Gastrocnemius medialis (tissue), 4 donors: ENCODE measurements around the gene FAM78B. TPM values are rescaled to one million over a fixed set of nuclear protein-coding genes. Genes with fewer than 3 reads are reported as not detected.

Source experiments
- ATAC-seq, 2 donors: fragments of 150-250 bp; one replicate each; pipeline ENCODE4 v1.9.1; 2016
- DNase-seq, 2 donors: peaks; one replicate each; pipeline ENCODE4 v3.0.0-alpha.2; 2019
- H3K27ac ChIP-seq, 4 donors: fragments of 200-600 bp; sonication (generic); 1 replicate in 1 of 4; 2 replicates in 3 of 4; pipeline ENCODE4 v1.5.1; 2016 to 2018; ENCODE audit warnings: mild to moderate bottlenecking in 2 of 4, moderate library complexity in 1 of 4
- H3K27me3 ChIP-seq, 3 donors: fragments of 200-600 bp; sonication (generic) in 2 of 3; 1 replicate in 1 of 3; 2 replicates in 2 of 3; pipeline versions ENCODE4 v1.5.1 to v1.6.0; 2016 to 2019; ENCODE audit warnings: mild to moderate bottlenecking in 1 of 3, moderate library complexity in 1 of 3
- H3K36me3 ChIP-seq, 2 donors: fragments of 200-600 bp; sonication (generic) in 1 of 2; one replicate each; pipeline ENCODE4 v1.5.1; 2017 to 2018
- H3K4me1 ChIP-seq, 2 donors: fragments of 200-600 bp; sonication (generic) in 1 of 2; one replicate each; pipeline ENCODE4 v1.5.1; 2016 to 2017; ENCODE audit warnings: mild to moderate bottlenecking in 2 of 2
- H3K4me3 ChIP-seq, 4 donors: fragments of 200-600 bp; sonication (generic) in 3 of 4; 1 replicate in 1 of 4; 2 replicates in 3 of 4; pipeline ENCODE4 v1.5.1; 2016 to 2019; ENCODE audit warnings: mild to moderate bottlenecking in 2 of 4
- H3K9me3 ChIP-seq, 3 donors: fragments of 200-600 bp; sonication (generic) in 2 of 3; 1 replicate in 1 of 3; 2 replicates in 2 of 3; pipeline ENCODE4 v1.5.1; 2016 to 2019
- POLR2A ChIP-seq, 2 donors: fragments of 450-650 bp; IDR thresholded peaks; one replicate each; pipeline ENCODE4 v1.6.1; 2017; ENCODE audit warnings: antibody characterized with exemption in 2 of 2, mild to moderate bottlenecking in 2 of 2, moderate library complexity in 2 of 2
- in situ Hi-C, 4 donors: fragments of 200-750 bp; cut with MboI; loops; one replicate each; pipeline versions ENCODE4 v1.15.0 to v1.8.0; 2017; ENCODE audit warnings: low sequenced_read_pairs in 4 of 4
- intact Hi-C: fragments of 100-400 bp; cut with DNase I; formaldehyde crosslinking; loops from one replicate; pipeline ENCODE4 v1.15.1; 2023; ENCODE audit warnings: low total_unique reads
- total RNA-seq, 4 donors: library from RNA; depleted of rRNA; stranded (reverse); fragments of >200 nt; gene quantifications; one replicate each; pipeline versions ENCODE4 v1.1.0 to v1.2.3, GENCODE V29; 2016
- TF ChIP-seq, protein P1 (sequence below), 5 experiments: fragments of 450-650 bp in 3 of 5; fragments of 200-600 bp in 2 of 5; sonication (generic) in 2 of 5; IDR thresholded peaks in 4 of 5; conservative IDR thresholded peaks in 1 of 5; 1 replicate in 4 of 5; 2 replicates in 1 of 5; pipeline ENCODE4 v1.5.1; 2016 to 2019; ENCODE audit warnings: antibody characterized with exemption in 5 of 5, mild to moderate bottlenecking in 3 of 5, moderate library complexity in 3 of 5

FAM78B gene
- total RNA-seq, 4 donors from 2014 or later = 1.6 to 9.9 (median 2.6) TPM

DNA sequence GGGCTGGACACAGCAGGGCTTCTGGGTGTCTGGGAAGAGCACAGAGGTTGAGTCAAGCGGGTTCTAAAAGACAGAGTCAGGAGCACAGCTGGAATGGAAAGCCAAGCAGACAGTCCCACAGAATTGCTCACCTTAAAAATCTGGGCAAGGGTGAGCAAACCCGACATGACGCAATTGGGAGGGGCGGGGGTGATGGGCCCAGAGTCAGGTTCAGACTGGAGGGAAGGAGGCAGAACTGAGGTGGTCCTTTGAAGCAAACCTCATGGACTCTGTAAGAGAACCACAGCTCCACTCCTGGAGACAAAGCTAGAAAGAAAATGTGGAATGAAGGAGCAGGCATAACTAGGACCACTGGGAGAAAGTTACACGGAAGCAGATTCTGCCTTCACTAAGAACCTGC is 49.0 kb downstream of the FAM78B start:
- in situ Hi-C loops = no loop called here

DNA sequence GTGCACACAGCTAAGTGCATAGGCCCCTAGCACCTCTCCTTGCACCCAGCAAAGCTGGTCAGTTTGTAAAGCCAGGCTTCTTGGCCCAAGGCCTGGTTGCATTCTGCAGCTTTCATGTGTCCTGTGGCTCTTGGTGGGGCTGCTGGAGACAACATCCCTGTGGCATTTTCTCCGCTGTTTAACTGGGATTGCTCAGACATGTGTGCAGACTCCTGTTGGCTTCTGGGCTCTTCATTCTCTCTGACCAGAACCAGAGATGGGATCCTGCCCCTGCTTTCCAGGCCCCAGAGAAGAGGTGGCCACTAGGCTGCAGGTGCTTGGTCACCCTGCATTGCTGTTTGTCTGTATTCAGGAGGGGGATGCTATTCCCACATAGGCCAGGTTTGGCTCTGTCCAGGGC is 50.8 kb downstream of the FAM78B start:
- intact Hi-C loops = no loop called here
- ATAC-seq = no peak
- no peak overlapping the region for H3K27ac ChIP-seq
- H3K4me3 ChIP-seq = no peak overlapping the region
- TF ChIP-seq POLR2A (IDR thresholded peaks at IDR 0.05) = no peak
- TF ChIP-seq, protein P1, sequence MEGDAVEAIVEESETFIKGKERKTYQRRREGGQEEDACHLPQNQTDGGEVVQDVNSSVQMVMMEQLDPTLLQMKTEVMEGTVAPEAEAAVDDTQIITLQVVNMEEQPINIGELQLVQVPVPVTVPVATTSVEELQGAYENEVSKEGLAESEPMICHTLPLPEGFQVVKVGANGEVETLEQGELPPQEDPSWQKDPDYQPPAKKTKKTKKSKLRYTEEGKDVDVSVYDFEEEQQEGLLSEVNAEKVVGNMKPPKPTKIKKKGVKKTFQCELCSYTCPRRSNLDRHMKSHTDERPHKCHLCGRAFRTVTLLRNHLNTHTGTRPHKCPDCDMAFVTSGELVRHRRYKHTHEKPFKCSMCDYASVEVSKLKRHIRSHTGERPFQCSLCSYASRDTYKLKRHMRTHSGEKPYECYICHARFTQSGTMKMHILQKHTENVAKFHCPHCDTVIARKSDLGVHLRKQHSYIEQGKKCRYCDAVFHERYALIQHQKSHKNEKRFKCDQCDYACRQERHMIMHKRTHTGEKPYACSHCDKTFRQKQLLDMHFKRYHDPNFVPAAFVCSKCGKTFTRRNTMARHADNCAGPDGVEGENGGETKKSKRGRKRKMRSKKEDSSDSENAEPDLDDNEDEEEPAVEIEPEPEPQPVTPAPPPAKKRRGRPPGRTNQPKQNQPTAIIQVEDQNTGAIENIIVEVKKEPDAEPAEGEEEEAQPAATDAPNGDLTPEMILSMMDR (IDR thresholded peaks at IDR 0.05 in 4 of 5, conservative IDR thresholded peaks at IDR 0.05 in 1 of 5) = no peak
- no peak for DNase-seq
- no peaks in the 10 kb centered on the region for H3K36me3 ChIP-seq
- no peaks in the 10 kb centered on the region for H3K4me1 ChIP-seq
- in situ Hi-C loops = no loop called here
- no peaks in the 10 kb centered on the region for H3K9me3 ChIP-seq
- no peaks in the 10 kb centered on the region for H3K27me3 ChIP-seq

More for the DNA sequence above, 49.0 kb downstream of the FAM78B start:
- no peaks in the 10 kb centered on the region for H3K36me3 ChIP-seq
- DNase-seq (no peak), ATAC-seq (no peak)
- no peak for TF ChIP-seq POLR2A (IDR thresholded peaks at IDR 0.05)
- TF ChIP-seq, protein P1 (IDR thresholded peaks at IDR 0.05 in 4 of 5, conservative IDR thresholded peaks at IDR 0.05 in 1 of 5) = no peak
- H3K9me3 ChIP-seq = no peaks in the 10 kb centered on the region
- no peaks in the 10 kb centered on the region for H3K27me3 ChIP-seq
- no peak overlapping the region for H3K4me3 ChIP-seq
- intact Hi-C loops = no loop called here
- H3K27ac ChIP-seq = no peak overlapping the region
- H3K4me1 ChIP-seq = no peaks in the 10 kb centered on the region

DNA sequence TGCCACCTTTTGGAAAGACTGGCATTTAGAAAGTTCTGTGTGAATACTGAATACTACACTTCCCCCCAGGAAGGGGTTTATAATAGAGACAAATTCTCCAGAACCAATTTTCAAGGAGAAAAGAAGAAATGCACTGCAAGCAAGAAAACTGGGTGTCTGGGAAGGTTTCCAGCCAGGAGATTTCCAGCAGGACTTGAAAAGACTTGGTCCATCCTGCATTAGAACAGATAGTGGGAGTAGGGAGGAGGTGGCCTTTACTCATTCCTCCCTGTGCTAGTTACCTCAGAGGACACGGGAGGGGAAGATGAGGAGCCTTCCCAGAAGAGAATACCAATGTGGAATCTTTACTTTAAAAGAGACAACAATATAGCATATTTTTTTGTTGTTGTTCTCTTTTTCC is 52.4 kb downstream of the FAM78B start:
- Histone ChIP-seq H3K36me3 (no peaks in the 10 kb centered on the region), H3K4me1 (no peaks in the 10 kb centered on the region), H3K9me3 (no peaks in the 10 kb centered on the region), H3K27ac (no peak overlapping the region), H3K4me3 (no peak overlapping the region), H3K27me3 (no peaks in the 10 kb centered on the region)
- ATAC-seq = no peak
- intact Hi-C loops = no loop called here
- TF ChIP-seq, protein P1 (IDR thresholded peaks at IDR 0.05 in 4 of 5, conservative IDR thresholded peaks at IDR 0.05 in 1 of 5) = no peak
- TF ChIP-seq POLR2A (IDR thresholded peaks at IDR 0.05) = no peak
- DNase-seq = no peak
- in situ Hi-C loops = no loop called here

DNA sequence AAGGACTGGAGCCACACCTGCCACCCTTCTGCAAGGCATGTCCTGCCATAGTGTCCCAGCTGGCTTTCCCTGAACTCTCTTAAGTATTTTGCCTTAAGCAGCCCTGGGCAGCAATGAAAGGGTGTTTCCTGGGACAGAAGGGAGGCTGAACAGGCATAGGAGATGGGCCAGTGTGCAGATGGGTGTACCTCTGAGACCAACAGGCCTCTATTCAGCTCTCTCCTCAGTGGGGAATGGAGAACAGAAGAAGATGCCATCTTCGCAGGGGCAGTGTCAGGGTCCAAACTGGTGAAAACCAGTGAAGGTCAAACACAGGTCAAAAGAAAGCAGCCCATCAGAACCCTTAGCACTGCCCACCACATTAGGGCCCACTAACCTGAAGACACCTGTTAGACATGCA is 53.2 kb downstream of the FAM78B start:
- Histone ChIP-seq H3K27me3 (no peaks in the 10 kb centered on the region), H3K4me1 (peaks cover 0 to 4% of the 10 kb centered on the region in 2 donors), H3K36me3 (no peaks in the 10 kb centered on the region), H3K9me3 (no peaks in the 10 kb centered on the region), H3K4me3 (no peak overlapping the region), H3K27ac (no peak overlapping the region)
- no peak for TF ChIP-seq POLR2A (IDR thresholded peaks at IDR 0.05)
- TF ChIP-seq, protein P1 (IDR thresholded peaks at IDR 0.05 in 4 of 5, conservative IDR thresholded peaks at IDR 0.05 in 1 of 5) = no peak
- intact Hi-C loops = no loop called here
- DNase-seq (no peak), ATAC-seq (no peak)
- in situ Hi-C loops = no loop called here

DNA sequence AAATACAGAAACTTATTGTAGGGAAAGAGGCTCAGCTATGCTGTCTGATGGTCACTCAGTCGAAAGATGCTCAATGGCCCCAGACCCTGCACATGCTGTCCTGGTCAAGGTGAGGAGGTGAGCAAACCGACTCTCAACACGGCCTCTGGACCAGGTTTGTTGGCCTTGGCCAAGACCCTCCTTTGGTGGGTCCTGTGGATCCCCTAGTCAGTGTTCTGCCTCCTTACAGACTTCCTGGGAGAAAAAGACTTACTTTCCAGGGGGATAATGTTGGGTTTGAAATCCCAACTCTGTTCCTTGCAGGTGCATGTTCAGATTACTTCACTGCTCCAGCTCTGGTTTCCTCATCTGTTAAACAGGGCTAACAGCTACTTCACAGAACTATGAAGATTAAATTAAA is 53.8 kb downstream of the FAM78B start:
- H3K4me3 ChIP-seq = no peak overlapping the region
- DNase-seq = no peak
- no peak overlapping the region for H3K27ac ChIP-seq
- TF ChIP-seq, protein P1 (IDR thresholded peaks at IDR 0.05 in 4 of 5, conservative IDR thresholded peaks at IDR 0.05 in 1 of 5) = no peak
- TF ChIP-seq POLR2A (IDR thresholded peaks at IDR 0.05) = no peak
- H3K27me3 ChIP-seq = no peaks in the 10 kb centered on the region
- in situ Hi-C loops = no loop called here
- ATAC-seq = no peak
- no peaks in the 10 kb centered on the region for H3K9me3 ChIP-seq
- H3K36me3 ChIP-seq = no peaks in the 10 kb centered on the region
- H3K4me1 ChIP-seq = peaks cover 0 to 9% of the 10 kb centered on the region in 2 donors
- intact Hi-C loops = no loop called here
